Caco-2 (cell line): ENCODE data around the gene MDN1. TPM values are rescaled to one million over a fixed set of nuclear protein-coding genes. Genes with fewer than 3 reads are reported as not detected.
"Not testable (repeated sequence)": the region's sequence is repeated elsewhere in the genome, so short reads cannot be mapped to it uniquely, and the experiment has no call there.

Experiments
- BruUV-seq: library from RNA; stranded (reverse); fragments of 400-500 nt; replicated peaks from 2 replicates; lab custom pipeline; 2021; lab: Mats Ljungman, UMichigan
- CTCF ChIA-PET: fragments of 300-600 bp; sonication (Branson Sonifier 250); formaldehyde crosslinking; loops from one replicate; lab custom pipeline; 2022; ENCODE audit warnings: antibody characterized with exemption; lab: Charles Lee
- POLR2A ChIA-PET: fragments of 300-600 bp; sonication (Branson Sonifier 250); formaldehyde crosslinking; loops from one replicate; lab custom pipeline; 2022; ENCODE audit warnings: antibody characterized with exemption; lab: Charles Lee
- DNase-seq, 2 experiments: peaks; one replicate each; pipeline versions ENCODE4 v3.0.0 to v3.0.0-alpha.2; 2020 to 2022
- H3K27me3 ChIP-seq: replicated peaks from 2 replicates; pipeline ENCODE4 v1.6.0; 2011; ENCODE audit warnings: low read length; ENCODE audit not compliant: control insufficient read depth, insufficient read depth
- H3K36me3 ChIP-seq: 2 replicates; pipeline ENCODE4 v1.5.1; 2011; ENCODE audit warnings: low read length; ENCODE audit not compliant: control insufficient read depth, insufficient read depth
- H3K4me1 ChIP-seq: fragments of 250-450 bp; sonication (Bioruptor Pico); 2 replicates; pipeline ENCODE4 v1.5.1; 2020; ENCODE audit warnings: mild to moderate bottlenecking
- H3K4me3 ChIP-seq: 2 replicates; pipeline ENCODE4 v1.5.1; 2011; ENCODE audit warnings: low read depth, mild to moderate bottlenecking, control low read depth, low read length
- H3K9me3 ChIP-seq: fragments of 250-450 bp; sonication (Bioruptor Pico); 2 replicates; pipeline ENCODE4 v1.5.1; 2020; ENCODE audit warnings: mild to moderate bottlenecking, moderate library complexity
- H3K27ac Mint-ChIP-seq: one replicate; pipeline ENCODE4 v1.8.0; 2022; ENCODE audit warnings: mixed read lengths; ENCODE audit not compliant: unreplicated experiment
- H3K27me3 Mint-ChIP-seq: one replicate; pipeline ENCODE4 v1.8.0; 2022; ENCODE audit warnings: mixed read lengths; ENCODE audit not compliant: insufficient read depth, unreplicated experiment
- H3K36me3 Mint-ChIP-seq: one replicate; pipeline ENCODE4 v1.8.0; 2022; ENCODE audit warnings: mild to moderate bottlenecking, mixed read lengths; ENCODE audit not compliant: insufficient read depth, unreplicated experiment
- H3K4me1 Mint-ChIP-seq: one replicate; pipeline ENCODE4 v1.8.0; 2022; ENCODE audit warnings: low read depth, mixed read lengths; ENCODE audit not compliant: unreplicated experiment
- H3K4me3 Mint-ChIP-seq: one replicate; pipeline ENCODE4 v1.8.0; 2022; ENCODE audit warnings: mild to moderate bottlenecking, moderate library complexity, mixed read lengths; ENCODE audit not compliant: unreplicated experiment
- H3K9me3 Mint-ChIP-seq: one replicate; pipeline ENCODE4 v1.8.0; 2022; ENCODE audit warnings: mixed read lengths; ENCODE audit not compliant: unreplicated experiment
- intact Hi-C: fragments of 100-400 bp; cut with micrococcal nuclease; formaldehyde crosslinking; loops from one replicate; pipeline ENCODE4 v1.10.0; 2022; ENCODE audit not compliant: unreplicated experiment
- total RNA-seq: library from RNA; stranded (reverse); gene quantifications from 2 replicates; pipeline ENCODE4 v1.2.3, GENCODE V29; 2022
- TF ChIP-seq, protein P1 (sequence below), 2 experiments: fragments of 200-600 bp in 1 of 2; IDR thresholded peaks; 1 replicate in 1 of 2; 2 replicates in 1 of 2; pipeline versions ENCODE4 v1.5.1 to v1.8.0; 2011 to 2022; ENCODE audit warnings: antibody characterized with exemption in 1 of 2, control low read depth in 1 of 2, inconsistent platforms in 1 of 2, low read depth in 1 of 2, low read length in 1 of 2, mild to moderate bottlenecking in 1 of 2, moderate library complexity in 1 of 2; ENCODE audit not compliant: insufficient read depth in 1 of 2, severe bottlenecking in 1 of 2, unreplicated experiment in 1 of 2

Gene MDN1
- total RNA-seq, 1 experiment from 2014 or later, result 49.0 TPM

DNA sequence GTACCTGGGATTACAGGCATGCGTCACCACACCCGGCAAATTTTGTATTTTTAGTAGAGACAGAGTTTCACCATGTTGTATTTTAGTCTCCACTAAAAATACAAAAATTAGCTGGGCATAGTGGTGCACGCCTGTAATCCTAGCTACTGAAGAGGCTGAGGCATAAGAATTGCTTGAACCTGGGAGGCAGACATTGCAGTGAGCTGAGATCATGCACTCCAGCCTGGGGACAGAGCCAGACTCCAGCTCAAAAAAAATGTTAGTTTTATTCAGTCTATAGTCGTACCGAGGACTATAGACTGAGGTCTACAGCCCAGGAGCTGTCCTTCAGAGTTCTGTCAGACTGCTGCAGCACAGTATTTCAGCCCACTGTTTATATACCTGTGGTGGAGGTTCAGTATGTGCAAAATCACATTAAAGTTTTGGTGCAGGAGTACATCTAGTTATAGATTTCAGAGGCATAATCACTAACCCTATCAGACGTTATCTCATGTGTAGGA lies 6.5 kb upstream of the MDN1 start:
- ChIA-PET CTCF (no interaction called here), POLR2A (no interaction called here)
- intact Hi-C loops, result no loop called here
- Mint-ChIP-seq H3K36me3 (peaks cover 10% of the 10 kb centered on the region), H3K9me3 (no peaks in the 10 kb centered on the region), H3K27me3 (no peaks in the 10 kb centered on the region), H3K4me3 (no peak overlapping the region), H3K4me1 (no peaks in the 10 kb centered on the region), H3K27ac (no peak overlapping the region)
- H3K36me3 ChIP-seq, result no peaks in the 10 kb centered on the region
- no peak for DNase-seq
- no peaks in the 10 kb centered on the region for H3K4me1 ChIP-seq
- no TSS peak for BruUV-seq
- TF ChIP-seq, protein P1, sequence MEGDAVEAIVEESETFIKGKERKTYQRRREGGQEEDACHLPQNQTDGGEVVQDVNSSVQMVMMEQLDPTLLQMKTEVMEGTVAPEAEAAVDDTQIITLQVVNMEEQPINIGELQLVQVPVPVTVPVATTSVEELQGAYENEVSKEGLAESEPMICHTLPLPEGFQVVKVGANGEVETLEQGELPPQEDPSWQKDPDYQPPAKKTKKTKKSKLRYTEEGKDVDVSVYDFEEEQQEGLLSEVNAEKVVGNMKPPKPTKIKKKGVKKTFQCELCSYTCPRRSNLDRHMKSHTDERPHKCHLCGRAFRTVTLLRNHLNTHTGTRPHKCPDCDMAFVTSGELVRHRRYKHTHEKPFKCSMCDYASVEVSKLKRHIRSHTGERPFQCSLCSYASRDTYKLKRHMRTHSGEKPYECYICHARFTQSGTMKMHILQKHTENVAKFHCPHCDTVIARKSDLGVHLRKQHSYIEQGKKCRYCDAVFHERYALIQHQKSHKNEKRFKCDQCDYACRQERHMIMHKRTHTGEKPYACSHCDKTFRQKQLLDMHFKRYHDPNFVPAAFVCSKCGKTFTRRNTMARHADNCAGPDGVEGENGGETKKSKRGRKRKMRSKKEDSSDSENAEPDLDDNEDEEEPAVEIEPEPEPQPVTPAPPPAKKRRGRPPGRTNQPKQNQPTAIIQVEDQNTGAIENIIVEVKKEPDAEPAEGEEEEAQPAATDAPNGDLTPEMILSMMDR (IDR thresholded peaks at IDR 0.05; ENCODE audit: insufficient read depth in 1 of 2, low read depth in 1 of 2, low read length in 1 of 2, severe bottlenecking in 1 of 2, unreplicated experiment in 1 of 2), result no peak
- no peaks in the 10 kb centered on the region for H3K27me3 ChIP-seq
- no peak overlapping the region for H3K4me3 ChIP-seq
- no peaks in the 10 kb centered on the region for H3K9me3 ChIP-seq

DNA sequence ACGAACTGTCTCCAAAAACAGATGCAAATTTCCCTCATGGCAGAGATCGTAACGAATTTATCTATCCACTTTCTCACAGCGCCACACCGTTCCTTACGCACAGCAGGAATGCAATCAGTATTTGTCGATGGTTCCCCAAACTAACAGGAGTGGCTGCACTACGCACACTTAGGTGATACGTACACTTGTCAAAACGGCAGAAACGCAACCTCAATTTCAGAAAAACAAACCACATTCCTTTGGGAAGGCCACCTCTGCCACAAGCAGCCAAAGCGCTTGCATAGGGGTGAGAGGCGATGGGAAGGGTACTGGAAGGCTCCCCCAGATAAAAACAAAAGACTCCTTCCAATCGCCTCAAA lies 638 bp downstream of the MDN1 start:
- H3K36me3 Mint-ChIP-seq, result peaks cover 18% of the 10 kb centered on the region

DNA sequence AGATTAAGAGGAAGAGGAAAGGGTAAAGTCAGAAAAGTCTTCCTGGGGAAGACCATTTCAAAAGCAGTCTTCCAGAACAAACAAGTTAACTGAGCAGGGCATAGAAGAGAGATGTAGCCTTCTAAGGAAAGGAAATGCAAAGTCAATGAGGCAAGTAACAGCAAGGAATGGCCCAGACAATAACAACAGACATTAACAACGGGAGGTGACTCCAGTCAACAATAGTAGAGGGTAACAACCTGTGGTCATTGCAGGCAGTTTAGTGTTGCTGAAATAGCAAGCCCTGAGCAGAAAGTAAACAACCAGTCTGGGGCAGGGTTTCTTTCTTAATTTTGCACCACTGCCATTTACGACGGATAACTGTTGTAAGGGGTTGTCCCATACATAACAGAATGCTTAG lies 2.1 kb downstream of the MDN1 start:
- Mint-ChIP-seq H3K4me3 (peak overlapping the region; percentile 90), H3K27ac (no peak overlapping the region), H3K36me3 (peaks cover 18% of the 10 kb centered on the region), H3K4me1 (peaks cover 6% of the 10 kb centered on the region), H3K27me3 (no peaks in the 10 kb centered on the region), H3K9me3 (no peaks in the 10 kb centered on the region)
- no peak for DNase-seq
- Histone ChIP-seq H3K36me3 (no peaks in the 10 kb centered on the region; the same call in 1 of the 2 replicates), H3K4me1 (peaks cover 3% of the 10 kb centered on the region), H3K27me3 (no peaks in the 10 kb centered on the region), H3K9me3 (no peaks in the 10 kb centered on the region), H3K4me3 (no peak overlapping the region)
- intact Hi-C loops, result no loop called here
- CTCF ChIA-PET, result no interaction called here
- POLR2A ChIA-PET, result no interaction called here
- BruUV-seq, result no TSS peak
- TF ChIP-seq, protein P1 (IDR thresholded peaks at IDR 0.05; ENCODE audit: insufficient read depth in 1 of 2, low read depth in 1 of 2, low read length in 1 of 2, severe bottlenecking in 1 of 2, unreplicated experiment in 1 of 2), result no peak

More for the DNA sequence above, 638 bp downstream of the MDN1 start:
- H3K9me3 ChIP-seq, result no peaks in the 10 kb centered on the region
- no peaks in the 10 kb centered on the region for H3K27me3 ChIP-seq
- BruUV-seq, result TSS peak; percentile 50
- peaks cover 6% of the 10 kb centered on the region for H3K4me1 Mint-ChIP-seq
- POLR2A ChIA-PET, result interaction anchor here (0.6 to 2.5 kb wide), 3 partner anchors 10 to 67 kb away, joined by 4 to 32 read pairs (median 5); partner anchors contain the start of gene CASP8AP2
- TF ChIP-seq, protein P1 (IDR thresholded peaks at IDR 0.05; ENCODE audit: insufficient read depth in 1 of 2, low read depth in 1 of 2, low read length in 1 of 2, severe bottlenecking in 1 of 2, unreplicated experiment in 1 of 2), result no peak
- H3K4me3 ChIP-seq, result peak overlapping the region; percentile 95
- no peak for DNase-seq
- H3K4me1 ChIP-seq, result peaks cover 3% of the 10 kb centered on the region
- CTCF ChIA-PET, result interaction anchor here (1.8 kb wide), 1 partner anchor 10 kb away, joined by 6 read pairs; the partner anchor contains the start of gene CASP8AP2
- intact Hi-C loops, result loop anchor here (1.0 kb wide), 1 partner anchor 10 kb away; the partner anchor contains the start of gene CASP8AP2
- no peaks in the 10 kb centered on the region for H3K9me3 Mint-ChIP-seq
- H3K27me3 Mint-ChIP-seq, result no peaks in the 10 kb centered on the region
- no peaks in the 10 kb centered on the region; the same call in 1 of the 2 replicates for H3K36me3 ChIP-seq
- peak overlapping the region; percentile 98 for H3K27ac Mint-ChIP-seq
- peak overlapping the region; percentile 90 for H3K4me3 Mint-ChIP-seq

DNA sequence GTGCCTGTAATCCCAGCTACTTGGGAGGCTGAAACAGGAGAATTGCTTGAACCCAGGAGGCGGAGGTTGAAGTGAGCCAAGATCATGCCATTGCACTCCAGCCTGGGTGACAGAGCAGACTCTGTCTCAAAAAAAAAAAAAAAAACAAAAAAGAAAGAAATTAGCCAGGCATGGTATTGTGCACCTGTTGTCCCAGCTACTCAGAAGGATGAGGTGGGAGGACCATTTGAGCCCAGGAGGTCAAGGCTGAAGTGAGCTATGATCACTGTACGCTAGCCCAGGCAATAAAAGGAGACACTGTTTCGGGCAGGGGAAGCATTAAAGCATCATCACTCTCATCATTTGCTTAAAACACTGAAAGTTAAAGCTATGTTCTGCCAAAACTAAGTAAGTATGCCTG lies 6.2 kb downstream of the MDN1 start:
- H3K27me3 Mint-ChIP-seq, H3K4me3 ChIP-seq, H3K4me1 Mint-ChIP-seq, H3K27me3 ChIP-seq, H3K27ac Mint-ChIP-seq, DNase-seq, CTCF ChIA-PET, intact Hi-C loops, POLR2A ChIA-PET, H3K4me3 Mint-ChIP-seq, H3K9me3 ChIP-seq, H3K36me3 ChIP-seq, BruUV-seq, H3K4me1 ChIP-seq, H3K9me3 Mint-ChIP-seq: not testable (repeated sequence)
- peaks cover 16% of the 10 kb centered on the region for H3K36me3 Mint-ChIP-seq
